HG02588 (cell line): Measurements from ENCODE around the gene TVP23A.
"Not testable (repeated sequence)": the region's sequence is repeated elsewhere in the genome, so short reads cannot be mapped to it uniquely, and the experiment has no call there.

Experiments used
- ATAC-seq: cut with Tn5 transposase; IDR thresholded peaks from one replicate; pipeline ENCODE4 v1.9.1; 2021; ENCODE audit warnings: mild to moderate bottlenecking, moderate library complexity; ENCODE audit not compliant: unreplicated experiment

TVP23A gene

DNA sequence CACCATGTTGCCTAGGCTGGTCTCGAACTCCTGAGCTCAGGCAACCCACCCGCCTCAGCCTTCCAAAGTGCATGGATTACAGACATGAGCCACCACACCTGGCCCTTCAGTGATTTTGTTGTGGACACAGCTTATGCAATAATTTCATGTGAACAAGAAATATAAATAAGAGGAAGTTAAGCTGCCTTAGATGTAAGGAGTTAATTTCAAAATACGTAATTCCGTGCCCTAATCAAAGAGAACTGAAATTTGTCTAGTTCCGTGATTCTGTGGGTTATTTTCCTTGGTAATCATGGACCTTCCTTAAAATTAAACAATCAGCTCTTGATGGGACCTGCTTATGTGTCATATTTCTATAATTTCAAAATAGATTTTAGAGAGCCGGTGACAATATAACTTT, 11.9 kb downstream of the TVP23A start:
- no peak for ATAC-seq

GRCh38 chr16:10805334-10805733, 13.3 kb downstream of the TVP23A start:
- ATAC-seq = no peak

GRCh38 chr16:10799736-10800135, 18.9 kb downstream of the TVP23A start:
- ATAC-seq = no peak

GRCh38 chr16:10791048-10791447, 27.5 kb downstream of the TVP23A start:
- no peak for ATAC-seq

DNA sequence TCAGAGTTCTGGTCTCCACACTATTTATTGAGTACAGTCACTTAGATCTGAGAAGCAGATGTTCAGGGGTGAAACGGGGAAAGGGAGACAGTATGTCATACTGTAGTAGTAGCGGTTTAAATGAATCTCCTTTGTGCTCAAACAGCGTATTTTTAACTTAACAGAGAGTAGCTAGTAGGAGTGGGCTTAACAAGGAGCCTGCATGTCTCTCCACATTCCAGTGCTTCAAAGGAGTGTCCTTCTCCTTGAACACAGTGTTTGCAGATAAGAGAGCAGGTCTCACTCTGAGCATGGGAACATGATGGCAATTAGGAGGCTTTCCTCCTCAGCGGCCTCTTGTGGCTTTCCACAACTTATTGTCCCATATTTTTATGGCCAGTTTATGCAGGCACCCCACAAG, 30.0 kb downstream of the TVP23A start:
- ATAC-seq = not testable (repeated sequence)

DNA sequence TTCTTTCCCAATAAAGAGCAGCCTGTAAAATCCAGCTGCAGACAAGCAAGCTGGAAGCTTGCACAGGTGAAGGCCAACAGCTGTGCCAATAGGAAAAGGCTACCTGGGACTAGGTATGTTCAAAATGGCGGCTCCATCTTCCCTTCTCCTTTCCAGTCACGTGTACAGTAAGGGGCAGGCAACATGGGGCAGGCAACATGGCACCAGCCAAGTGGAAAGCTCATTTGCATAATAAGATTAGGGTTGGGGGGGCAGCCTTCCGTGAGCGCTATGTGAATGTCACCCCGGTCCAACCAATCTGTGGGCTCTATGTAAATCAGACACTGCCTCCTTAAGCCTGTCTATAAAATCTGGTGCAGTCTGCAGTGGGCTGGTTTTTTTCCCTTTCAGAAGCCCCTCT, 31.3 kb downstream of the TVP23A start:
- no peak for ATAC-seq

DNA sequence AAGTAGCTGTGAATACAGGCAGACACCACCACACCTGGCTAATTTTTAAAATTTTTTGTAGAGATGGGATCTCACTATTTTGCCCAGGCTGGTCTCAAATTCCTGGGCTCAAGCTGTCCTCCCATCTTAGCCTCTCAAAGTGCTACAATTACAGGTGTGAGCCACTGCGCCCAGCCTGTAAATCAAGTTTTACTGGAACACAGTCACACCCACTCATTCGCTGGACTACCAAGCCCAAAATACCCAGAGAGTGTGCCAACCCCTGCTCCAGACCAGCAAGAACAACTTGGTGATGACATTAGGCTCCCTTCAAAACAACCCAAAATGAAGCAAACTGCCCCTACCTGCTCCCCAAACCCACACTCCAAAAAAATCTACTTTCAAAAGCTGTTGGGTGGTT, 36.0 kb downstream of the TVP23A start:
- ATAC-seq = no peak

DNA sequence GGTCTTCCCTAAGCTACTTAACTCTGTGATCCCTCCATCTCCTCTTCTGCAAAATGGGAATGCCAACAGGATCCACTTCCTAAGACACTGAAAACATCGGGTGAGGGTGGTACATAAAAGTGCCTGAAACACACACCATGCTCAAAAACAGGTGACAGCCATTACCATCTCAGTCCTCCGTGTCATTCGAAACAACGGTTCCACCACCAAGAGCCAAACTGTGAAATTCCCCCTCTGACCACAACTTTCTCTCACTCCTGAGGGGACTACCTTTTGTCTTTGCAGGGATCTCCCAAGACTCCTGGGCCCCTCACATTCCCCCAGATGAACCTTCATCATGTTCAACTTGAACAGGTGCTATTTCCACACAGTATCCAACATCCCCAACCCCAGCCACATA, 38.0 kb downstream of the TVP23A start:
- ATAC-seq = no peak

DNA sequence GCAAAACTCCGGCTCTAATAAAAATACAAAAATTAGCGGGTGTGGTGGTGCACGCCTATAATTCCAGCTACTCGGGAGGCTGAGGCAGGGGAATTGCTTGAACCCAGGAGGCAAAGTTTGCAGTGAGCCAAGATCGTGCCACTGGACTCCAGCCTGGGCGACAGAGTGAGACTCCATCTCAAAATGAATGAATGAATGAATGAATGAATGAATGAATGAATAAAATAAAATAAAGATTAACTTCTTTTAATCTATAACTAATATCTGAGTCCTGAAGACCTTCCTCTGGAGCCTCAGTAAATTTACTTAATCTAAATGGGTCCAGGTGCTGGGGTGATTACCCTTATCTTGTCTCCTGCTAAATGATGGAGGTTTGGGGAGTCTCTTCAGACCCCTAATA, 38.7 kb downstream of the TVP23A start:
- not testable (repeated sequence) for ATAC-seq

DNA sequence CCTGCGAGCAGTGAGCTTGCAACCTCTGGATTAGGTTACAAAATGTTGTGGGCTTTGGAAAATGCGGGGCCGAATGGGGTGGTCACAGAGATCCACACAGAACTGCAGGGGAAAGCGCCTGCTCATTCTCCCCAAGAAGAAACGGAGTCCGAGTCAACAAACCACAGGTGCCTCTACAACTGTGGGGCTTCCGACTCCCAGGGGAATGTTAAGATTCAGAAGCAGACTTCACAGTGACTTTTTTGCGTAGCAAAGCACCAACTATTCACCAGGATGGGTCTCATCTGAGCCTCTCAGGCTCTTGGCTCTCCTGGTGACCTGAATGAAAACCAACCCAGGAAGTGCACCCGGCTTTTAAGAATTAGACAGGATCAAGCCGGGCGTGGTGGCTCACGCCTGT, 41.2 kb downstream of the TVP23A start:
- no peak for ATAC-seq

GRCh38 chr16:10776923-10777322, 41.7 kb downstream of the TVP23A start:
- not testable (repeated sequence) for ATAC-seq

DNA sequence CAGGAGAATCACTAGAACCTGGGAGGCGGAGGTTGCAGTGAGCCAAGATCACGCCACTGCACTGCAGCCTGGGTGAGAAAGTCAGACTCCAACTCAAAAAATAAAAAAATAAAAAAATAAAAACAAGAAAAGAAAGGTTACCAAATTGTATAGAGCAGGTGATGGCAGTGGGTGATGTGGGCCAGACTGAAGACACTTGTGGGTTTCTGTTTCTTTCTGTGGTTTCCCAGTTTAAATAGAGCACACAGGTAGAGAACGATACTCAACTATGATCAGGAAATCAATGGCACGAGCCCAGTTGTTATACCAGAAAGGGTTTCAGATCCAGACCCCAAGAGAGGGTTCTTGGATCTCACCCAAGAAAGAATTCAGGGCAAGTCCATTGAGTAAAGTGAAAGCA, 42.3 kb downstream of the TVP23A start:
- ATAC-seq = no peak

GRCh38 chr16:10770907-10771306, 47.7 kb downstream of the TVP23A start:
- ATAC-seq = no peak

- ATAC-seq = no peak
These were observed 49.2 kb downstream of the TVP23A start for GRCh38 chr16:10769381-10769780.

- no peak for ATAC-seq
These were observed 51.5 kb downstream of the TVP23A start for GRCh38 chr16:10767127-10767526.

DNA sequence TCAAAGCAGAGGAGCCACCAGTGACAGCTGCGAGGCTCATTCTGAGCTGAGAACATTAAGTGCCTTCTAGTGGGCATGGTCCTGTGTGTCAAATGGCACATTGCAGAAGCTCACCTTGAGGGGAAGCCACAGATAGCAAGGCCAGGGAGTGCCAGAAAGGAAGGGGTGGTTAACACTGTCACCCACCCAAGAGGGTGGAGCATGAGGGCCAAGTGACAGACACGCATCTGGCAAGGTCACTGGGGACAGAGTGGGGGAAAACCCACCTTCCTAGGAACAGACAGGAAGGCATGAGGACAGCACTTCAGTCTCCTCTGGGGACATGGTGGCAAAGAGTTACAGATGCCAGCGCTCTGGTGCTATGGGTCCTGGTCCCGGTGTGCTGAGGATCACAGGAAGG, 52.8 kb downstream of the TVP23A start:
- ATAC-seq = no peak

DNA sequence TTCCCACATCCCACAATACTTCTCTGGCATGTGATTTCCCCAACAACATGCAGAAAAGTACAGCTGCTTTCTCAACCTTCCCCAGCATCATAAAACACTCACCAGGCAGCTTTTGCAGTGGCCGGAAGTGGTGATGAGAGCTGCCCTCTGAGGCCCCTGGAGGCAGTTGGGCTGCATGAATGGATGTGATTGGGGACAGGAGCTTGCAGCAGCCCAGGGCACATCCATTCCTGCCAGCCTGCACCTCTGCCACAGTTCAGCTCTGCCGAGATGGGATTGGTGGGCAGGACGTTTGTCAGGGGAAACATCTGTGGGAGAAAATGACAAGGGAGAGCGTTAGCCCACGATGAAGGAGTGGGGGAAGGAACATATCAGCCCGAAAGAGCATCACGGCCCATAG, 55.1 kb downstream of the TVP23A start:
- ATAC-seq = no peak

GRCh38 chr16:10762336-10763016, 56.1 kb downstream of the TVP23A start:
- ATAC-seq = no peak

DNA sequence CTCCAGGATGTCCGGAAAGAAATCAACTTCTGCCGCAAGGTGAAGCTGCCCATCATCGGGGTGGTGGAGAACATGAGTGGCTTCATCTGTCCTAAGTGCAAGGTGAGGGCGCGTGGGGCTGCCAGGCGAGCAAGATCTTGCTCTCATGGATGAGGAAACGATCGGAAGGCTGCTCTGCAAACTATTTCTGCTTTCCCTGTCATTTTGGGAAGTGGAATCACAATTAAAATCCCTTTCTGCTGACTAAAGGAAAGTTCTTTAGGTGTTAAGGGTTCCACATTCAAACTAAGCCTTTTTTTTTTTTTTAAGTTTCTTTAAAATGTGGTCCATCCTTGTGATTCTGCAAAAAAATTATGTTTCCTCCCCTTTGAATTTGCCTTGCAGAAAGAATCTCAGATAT, 57.2 kb downstream of the TVP23A start:
- no peak for ATAC-seq

GRCh38 chr16:10760858-10761257, 57.7 kb downstream of the TVP23A start:
- ATAC-seq = no peak

GRCh38 chr16:10756574-10756973, 62.0 kb downstream of the TVP23A start:
- ATAC-seq = no peak

GRCh38 chr16:10754941-10755340, 63.7 kb downstream of the TVP23A start:
- ATAC-seq = no peak

DNA sequence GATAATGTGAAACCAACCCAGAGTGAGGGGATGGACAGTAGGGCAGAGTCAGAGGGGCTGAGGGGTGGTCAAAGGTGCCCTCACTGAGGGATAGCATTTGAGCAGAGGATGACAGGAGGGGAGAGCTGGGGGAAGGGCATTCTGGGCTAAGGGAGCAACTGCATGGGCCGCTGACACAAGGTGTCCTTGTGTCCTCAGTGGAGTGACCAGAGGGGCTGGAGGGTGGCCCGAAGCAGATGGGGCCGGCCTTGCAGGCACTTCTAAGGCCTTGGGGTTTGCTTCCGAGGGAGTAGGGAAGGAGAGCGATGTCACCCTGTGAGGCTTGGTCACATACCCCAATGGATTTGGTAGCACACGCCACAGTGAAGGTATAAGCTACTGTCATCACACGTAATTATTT, 64.9 kb downstream of the TVP23A start:
- no peak for ATAC-seq
